Ureter (tissue), 1 donor: ENCODE results near the gene GPR85. TPM values are rescaled to one million over a fixed set of nuclear protein-coding genes. Genes with fewer than 3 reads are reported as not detected.
"Not testable (repeated sequence)": the region's sequence is repeated elsewhere in the genome, so short reads cannot be mapped to it uniquely, and the experiment has no call there.

Source experiments
- DNase-seq: peaks from one replicate; pipeline ENCODE4 v3.0.0-alpha.2; 2020; ENCODE audit warnings: low spot score
- total RNA-seq: library from RNA; stranded (reverse); gene quantifications from one replicate; pipeline ENCODE4 v1.2.4, GENCODE V29; 2023
- donor health status: DM: yes; HTN: yes; CAD: no.

The GPR85 gene, protein sequence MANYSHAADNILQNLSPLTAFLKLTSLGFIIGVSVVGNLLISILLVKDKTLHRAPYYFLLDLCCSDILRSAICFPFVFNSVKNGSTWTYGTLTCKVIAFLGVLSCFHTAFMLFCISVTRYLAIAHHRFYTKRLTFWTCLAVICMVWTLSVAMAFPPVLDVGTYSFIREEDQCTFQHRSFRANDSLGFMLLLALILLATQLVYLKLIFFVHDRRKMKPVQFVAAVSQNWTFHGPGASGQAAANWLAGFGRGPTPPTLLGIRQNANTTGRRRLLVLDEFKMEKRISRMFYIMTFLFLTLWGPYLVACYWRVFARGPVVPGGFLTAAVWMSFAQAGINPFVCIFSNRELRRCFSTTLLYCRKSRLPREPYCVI
- total RNA-seq: 2.8 TPM

DNA sequence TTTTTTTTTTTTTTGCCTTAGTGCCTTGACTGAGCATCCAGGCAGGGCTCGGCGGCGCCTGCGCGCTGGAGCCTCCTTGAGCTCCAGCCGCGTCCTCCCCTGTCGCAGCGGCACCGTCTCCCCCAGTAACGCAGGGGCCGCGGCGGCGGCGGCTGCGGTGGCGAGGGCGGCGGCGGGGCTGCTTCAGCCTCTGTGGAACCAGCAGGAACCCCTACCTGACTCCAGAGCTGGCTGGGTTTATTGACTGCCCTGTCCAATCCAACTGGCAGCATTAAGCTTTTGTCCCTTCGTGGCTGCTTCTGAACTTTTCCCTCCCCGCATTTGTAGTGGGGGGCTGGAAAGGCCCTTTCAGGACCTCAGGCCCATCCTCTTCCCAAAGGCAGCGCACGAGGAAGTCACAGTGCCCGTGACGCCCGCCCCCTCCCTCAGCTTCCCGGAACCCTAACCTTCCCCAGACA lies at the start of gene GPR85:
Gene GPR85, minus strand, starts transcription at position 397 of the 458 bp plus-strand sequence. CDS start 2,106 bp downstream, outside the sequence.
- no peak for DNase-seq

DNA sequence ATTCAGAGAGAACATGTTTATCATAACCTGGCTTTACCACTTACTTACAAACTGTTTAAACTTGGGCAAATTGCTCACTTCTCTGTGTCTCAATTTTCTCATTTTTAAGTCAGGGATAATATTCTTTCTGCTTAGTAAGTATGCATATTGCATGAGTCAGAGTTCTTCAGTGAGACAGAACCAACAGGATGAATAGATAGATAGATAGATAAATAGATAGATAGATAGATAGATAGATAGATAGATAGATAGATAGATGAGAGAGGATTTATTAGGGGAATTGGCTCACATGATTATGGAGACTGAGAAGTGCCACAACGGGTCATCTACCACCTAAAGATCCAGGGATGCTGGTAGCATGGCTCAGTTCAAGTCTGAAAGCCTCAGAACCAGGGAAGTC lies 47.4 kb upstream of the GPR85 start:
- no peak for DNase-seq

DNA sequence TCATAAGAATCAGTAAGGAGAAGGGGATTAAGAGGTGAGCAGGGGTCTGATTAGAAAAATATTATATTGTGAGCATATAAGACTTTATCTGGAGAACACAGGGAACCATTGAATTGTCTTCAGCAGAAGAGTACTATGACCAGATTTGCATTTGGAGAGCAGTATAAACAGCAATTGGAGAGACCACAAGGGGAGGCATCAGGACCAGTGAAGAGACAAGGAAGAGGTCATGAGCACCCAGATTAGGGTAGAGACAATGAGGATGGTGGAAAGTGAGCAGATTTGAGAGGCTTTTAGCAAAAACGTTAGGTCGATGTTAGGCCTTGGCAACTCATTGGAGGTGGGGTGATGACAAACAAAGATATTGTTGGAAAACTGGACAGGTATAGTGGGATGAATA lies 44.7 kb upstream of the GPR85 start:
- no peak for DNase-seq

DNA sequence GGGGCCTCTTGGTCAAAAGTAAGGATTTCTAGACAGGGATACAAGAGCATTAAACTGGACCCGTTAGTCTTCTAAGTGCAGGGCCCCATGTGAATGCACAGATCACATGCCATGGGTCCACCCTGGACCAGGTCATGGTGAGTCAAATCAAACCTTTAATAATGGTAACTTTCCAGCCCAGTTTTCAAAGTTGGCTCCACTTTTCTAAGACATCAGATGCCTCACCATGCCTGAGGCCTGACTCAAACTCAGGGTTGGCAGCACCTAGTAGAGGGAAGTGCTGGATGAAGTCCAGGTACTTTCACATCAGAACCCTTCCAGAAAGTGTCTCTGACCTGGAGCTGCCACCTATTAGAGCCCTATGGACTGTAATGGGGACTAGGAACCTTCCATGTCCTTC lies 41.4 kb upstream of the GPR85 start:
- no peak for DNase-seq

DNA sequence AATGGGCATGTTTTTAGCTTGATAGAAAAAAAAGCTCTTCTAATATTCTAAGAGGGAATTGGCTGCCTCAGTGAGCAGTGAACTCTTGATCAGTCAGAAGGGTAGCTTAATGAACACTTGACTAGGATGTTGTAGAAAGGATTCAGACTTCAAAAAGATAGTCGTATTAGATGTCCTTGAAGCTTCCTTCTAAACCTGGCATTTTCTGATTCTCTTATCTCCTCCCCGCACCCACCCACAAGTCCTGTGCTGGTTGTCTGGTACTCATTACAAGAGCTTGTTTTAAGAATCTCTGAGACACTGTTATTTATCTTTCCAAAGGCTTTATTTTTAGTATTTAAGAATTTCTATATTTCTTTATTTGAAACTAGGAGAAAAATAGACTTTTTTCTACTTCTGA lies 39.1 kb upstream of the GPR85 start:
- DNase-seq: no peak

DNA sequence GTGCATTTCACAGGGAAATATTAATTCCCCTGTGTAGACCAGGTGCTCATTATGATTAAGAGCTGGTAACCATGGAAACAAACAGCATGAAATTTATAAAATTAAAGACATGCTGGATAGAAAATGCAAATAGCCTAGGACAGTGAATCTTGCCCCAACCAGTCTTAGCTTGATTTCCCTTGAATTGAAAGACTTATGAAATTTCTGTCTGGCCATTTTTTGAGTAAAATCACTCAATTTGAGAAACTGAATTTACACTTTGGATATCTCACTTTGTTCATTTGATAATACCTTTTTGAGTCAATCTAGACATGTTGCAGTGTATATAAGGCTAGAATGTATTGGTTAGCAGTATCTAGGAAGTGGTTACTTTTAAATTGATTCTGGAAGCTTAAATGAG lies 36.1 kb upstream of the GPR85 start:
- no peak for DNase-seq

DNA sequence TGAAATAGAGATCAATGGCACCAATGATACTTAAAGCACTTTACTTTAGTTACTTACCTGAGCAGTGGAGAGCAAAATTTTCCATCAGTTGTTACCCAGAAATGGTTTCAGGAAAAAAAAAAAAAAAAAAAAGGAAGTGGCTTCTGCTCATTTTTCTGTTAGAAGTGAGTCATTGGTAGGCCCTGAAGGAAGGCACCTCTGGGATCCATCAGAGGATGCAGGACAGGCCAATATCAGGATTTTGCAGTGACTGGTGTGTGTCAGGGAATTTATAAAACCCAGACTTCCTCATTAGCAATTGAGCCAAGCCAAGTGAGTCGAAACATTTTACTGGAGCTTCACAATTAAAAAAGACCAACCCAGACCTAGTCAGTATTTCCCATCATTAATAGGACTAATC lies 34.0 kb upstream of the GPR85 start:
- DNase-seq: no peak

DNA sequence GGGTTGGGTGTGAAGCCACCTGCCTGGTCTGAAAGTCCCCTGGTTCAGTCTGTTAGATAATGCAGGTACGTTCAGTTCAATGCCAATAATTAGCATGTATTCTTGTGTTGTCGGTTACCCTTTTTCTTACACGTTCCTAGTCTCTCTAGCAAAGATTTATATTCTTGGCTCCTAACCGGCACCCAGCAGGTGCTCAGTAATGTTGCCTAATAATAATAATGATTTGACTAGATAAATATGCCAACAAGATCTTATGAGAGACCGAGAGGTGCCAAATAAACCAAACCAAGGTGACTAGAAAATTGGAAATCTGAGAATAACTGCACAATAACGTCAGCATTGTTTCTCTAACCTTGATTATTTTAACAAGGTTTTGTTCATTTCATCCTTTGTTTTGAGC lies 32.8 kb upstream of the GPR85 start:
- DNase-seq: no peak

DNA sequence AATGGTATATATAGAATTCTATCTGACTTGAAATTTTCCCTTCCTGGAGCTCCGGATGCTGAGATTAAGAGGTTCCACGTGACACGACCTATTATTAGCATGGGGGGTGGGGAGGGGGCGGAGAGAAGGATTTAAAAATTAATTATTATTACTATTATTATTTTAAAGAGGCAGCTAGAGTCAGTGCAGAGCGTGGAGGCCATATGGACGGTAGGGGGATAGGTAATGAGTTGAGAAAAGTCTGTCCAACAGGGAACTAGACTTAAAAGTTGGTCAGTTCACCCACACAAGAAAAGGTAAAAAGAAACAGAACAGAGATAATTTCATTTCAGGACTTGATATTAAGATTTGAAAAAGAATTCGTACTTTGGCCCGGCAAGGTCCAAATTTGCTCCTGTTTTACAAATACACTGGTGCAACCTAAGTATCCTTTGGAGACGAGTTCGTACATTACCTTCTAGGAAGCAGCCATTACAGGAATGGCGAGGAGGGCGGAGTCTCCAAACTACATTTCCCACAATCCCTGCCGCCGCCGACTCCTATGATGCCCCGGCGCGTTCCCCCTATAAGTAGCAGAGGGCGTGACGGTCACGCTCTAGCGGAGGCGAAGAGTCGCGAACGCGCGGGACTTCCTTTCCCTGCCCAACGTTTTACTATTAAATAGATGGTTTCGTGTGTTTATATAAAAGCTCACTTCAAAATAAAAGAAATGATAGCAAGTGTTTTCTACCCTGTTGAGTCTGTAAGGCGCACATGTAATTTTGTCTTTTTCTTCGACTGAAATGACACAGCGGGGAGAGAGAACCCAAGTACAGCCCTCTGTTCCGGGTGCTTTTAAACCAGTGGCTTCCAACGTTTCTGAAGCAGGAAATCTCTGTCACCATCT lies 31.7 kb upstream of the GPR85 start, which contains the start of gene SMIM30:
Gene SMIM30, minus strand, starts transcription at position 481 of the 886 bp plus-strand sequence. CDS start 976 bp downstream, outside the sequence.
- peak; percentile 94 for DNase-seq

DNA sequence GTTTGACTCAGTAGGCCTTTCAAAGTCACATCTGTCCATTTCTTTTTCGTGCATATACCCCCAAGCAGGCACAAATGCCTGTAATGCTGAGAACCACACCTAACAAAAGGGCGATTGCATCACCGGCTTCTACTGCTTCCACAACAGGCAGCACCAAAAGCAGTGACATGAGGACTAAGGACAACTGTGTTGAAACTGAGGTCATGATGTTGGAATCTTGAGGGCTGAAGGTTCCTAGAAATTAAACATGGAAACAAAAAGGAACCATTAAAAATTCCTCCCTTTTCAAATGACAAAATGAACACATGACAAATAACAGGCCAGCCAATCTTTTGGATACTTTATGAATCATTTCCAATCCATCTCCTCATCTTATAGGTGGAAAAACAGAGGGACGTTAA lies 30.7 kb upstream of the GPR85 start:
- DNase-seq: not testable (repeated sequence)

DNA sequence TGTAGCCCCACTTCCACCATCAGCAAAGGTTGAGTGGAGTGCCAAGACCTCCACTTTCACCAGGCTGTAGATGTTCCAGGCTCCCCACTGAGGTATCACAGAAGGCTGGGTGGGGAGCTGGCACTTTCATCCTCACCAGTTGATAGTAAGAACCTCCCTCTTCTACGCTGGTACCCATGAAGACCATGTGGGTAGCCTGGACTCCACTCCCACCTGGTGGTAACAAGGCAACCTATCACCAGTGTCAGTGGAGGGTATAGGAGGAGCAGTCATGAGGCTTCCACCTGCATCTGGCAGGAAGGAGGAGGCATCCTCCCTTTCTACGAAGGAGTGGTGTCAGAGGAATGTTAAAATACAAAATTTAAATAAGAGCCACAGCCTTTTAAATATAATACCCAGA lies 27.3 kb upstream of the GPR85 start:
- no peak for DNase-seq

DNA sequence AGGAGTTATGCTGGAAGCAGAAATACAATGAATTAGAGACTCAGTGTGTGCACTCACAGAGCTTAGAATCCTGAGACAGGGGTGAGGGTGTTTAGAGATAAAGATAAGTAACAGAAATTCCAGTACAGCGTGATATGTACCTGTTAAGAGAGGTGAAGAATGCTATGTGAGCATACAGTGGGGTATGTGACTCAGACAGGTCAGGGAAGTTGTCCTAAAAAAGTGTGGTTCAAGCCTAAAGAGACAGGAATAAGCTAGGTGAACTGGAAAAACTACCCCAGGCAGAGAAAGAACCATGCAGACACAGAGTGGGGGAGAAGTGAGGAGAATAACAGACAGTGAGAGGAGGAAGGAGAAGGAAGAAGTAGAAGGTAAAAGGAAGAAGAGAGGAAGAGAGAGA lies 23.1 kb upstream of the GPR85 start:
- DNase-seq: no peak

DNA sequence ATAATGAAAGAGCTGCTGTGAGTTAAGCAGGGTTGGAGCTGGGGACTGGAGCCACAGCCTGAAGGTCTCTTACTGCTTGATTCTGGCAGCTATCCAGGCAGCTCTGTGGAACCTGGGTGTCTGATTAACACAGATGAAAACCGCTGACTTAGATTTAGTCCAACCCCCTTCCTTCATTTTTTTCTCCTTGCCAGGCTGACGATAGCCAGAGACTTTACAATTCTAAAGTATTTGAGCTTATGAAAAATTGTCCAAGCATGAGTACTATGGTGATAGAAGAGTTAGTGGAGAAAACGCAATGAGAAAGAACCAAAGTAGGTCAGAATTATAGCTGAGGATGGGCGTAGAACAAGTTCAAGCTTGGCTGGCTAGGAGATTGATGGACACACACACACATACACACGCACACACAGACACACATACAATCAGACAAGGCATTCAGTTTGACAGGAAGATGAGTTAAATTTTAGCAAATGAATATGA lies 13.5 kb upstream of the GPR85 start:
- DNase-seq: peak; percentile 53

DNA sequence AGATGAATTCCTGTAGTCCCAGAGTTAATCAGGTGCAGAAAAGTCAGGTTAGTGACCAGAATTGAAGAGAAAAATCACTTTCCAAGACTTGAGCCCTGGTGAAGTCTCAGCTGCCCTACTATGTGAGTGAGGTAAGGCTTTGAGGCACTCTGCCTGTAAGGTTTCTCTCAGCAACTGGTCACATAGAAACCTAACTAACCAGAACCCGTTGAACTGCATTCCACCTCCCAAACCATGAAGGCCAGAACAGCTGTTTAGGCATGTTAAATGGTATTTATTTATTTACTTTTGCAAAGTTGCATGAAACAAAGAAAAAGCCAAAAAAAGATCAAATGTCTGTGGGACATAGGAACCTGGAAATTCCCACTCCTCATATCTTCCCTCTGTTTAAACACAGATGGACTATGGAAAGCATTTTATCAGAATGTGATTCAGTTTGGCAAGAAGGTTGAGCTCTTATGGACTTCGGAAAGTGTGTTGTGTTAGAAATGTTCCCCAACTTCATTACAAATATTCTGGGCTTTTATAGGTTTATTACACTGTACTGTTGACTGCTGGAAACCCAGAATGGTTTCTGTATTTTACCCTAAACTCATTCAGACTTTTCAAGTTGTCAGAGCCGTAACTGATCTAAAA lies 12.8 kb upstream of the GPR85 start:
- DNase-seq: peak; percentile 59

DNA sequence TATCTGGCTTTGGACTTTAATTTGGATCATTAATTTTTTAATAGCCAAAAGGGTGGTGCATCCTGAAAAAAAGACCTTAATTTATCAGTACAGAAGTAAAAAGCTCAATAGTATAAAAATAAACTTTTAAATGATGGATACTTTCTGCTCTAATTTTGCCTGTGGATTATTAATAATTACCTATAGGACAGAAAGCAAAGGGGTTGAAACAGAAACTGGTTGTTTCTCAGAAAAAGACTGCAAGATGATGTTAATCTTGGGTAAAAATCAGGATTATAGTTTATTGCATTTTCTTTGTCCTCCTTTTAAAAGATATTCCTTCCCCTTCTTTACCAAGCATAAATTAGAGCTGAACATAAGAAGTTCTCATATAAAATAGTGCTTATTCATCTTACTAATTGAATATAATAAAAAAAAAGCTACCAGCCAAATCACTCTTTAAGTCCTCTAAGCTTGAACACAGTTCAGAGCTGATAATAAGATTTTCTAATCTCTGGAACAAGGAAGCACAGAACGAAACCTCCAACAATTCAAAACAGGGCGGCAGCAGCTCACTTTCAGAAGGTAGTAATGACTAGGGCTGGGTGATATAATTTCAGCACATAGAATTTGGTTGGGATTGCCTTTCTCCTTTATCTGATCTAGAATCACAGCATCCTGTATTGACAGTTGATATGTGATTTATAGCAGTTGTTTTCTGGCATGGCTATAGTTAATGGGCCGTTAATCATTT lies 8.1 kb upstream of the GPR85 start:
- no peak for DNase-seq

DNA sequence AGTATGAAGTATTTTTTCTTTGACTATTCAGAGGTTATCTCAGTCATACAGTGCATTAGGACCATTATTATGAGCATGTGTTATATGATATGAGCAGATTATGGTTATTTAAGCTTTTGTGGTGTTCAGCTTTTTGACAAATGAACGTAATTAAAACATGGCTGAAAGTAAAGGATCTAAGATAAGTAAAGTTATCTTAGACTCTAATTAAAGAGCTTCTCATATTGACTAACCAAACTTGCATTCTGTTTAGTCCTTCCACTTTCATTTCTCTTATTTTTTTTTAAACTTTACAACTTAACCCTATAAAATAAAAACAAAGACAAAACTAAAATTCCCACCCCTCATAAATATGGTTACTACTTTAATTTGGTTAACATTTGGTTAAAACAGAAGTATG lies 6.9 kb upstream of the GPR85 start:
- no peak for DNase-seq

DNA sequence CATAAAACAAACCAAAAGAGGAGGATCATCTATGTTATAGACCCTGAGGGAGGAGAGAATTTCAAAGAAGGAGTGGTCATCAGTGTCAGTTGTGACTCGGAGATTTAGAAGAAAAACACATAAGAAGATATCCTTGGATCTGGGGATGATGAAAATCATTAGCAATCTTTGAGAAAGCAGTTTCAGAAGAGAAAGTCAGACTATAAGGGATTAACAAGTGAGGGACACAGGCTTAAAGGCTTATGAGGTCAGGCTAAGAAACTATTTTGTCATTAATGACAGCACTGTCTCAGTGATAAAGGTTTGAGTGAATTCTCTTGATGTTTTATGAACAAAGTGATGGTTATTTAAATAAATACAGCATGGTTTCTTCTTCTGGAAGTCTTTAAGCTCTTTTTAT lies 6.1 kb upstream of the GPR85 start:
- no peak for DNase-seq

DNA sequence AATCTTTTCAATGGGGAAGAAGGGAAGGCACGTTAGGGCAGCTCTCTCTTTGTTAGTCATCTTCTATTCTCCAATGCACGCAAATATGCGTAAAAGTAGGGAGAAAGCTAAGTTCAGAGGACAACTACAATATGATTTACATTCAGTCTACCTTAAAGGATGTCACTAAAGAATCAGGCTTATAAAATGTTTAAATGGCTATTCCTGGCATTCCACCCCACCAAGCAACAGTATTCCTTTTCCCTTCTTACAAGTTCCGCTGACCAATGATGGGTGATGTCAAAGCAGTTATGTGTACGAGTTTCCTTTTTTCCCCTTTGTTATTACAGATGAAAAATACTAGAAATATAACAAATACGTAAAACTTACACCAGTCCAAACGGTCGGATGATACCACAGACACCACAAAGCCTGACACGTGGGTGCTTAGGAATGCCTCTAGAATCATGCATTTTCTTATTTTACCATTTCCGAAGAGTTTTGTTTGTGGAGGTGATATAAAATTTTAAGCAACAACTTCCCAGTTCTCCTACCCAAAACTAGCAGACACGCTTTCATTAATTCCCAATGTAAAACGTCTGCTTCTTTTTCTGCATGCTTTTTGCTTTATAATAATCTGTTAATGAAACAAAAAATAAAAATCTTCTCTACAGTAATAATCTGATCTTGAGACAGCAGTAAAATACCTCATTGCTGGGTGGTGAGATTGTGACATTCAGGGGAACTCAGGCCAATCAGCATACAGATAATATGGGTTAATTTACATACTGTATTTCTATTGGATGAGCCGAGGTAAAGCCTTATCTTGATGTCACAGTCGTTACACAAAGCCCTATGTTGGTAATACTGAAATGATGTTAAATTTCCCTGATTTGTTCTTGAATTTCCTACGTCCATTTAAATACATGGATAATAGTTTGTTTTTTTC lies 708 bp upstream of the GPR85 start:
- no peak for DNase-seq

DNA sequence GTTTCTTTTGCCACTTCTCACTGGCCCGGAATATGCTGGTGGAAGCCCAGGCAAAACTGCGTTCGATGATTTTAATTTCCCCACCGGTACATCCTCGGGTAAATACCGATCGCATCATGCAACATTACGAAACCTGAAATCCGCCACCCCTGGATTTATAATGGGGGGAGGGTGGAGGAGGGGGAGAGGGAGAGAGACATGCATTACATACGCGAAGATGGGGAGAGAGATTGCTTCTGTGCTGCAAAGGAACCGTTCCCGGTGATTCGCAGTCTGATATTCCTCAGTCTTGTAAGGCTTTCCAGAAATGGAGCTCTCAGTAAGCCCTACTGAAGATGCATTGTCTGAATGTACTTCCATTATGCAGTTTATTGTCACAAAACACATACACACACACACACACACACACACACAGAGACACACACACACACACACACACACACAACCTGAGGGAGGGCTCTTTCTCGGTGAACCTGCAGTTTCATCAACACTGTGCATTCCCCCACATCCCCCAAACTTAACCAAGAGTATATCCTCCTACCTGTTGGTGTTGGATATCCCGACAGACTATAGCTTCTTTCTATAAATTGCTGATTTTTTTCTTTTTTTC lies 741 bp downstream of the GPR85 start:
- no peak for DNase-seq
